Stimulated activated effector memory CD8-positive, alpha-beta T cell treated with anti-CD3 and anti-CD28 coated beads, Interleukin-12 subunit alpha, Interleukin-12 subunit beta, amount 100 ng/mL, for 72 hours (primary cell): ENCODE measurements around the gene DPM1.
"Not testable (repeated sequence)": the region's sequence is repeated elsewhere in the genome, so short reads cannot be mapped to it uniquely, and the experiment has no call there.

ENCODE experiments used
- ATAC-seq: fragments of 150-1000 bp; cut with Tn5 transposase; 2 replicates; pipeline ENCODE4 v1.10.0; 2021
- DNase-seq, 2 donors: peaks; one replicate each; pipeline ENCODE4 v3.0.0; 2021 to 2022; ENCODE audit warnings: low spot score in 2 of 2
- H3K27ac Mint-ChIP-seq: one replicate; pipeline ENCODE4 v1.8.0; 2022; ENCODE audit warnings: mild to moderate bottlenecking, mixed read lengths
- H3K36me3 Mint-ChIP-seq: one replicate; pipeline ENCODE4 v1.8.0; 2022; ENCODE audit warnings: mild to moderate bottlenecking, mixed read lengths
- H3K4me1 Mint-ChIP-seq: one replicate; pipeline ENCODE4 v1.8.0; 2022; ENCODE audit warnings: mixed read lengths
- H3K4me3 Mint-ChIP-seq: one replicate; pipeline ENCODE4 v1.8.0; 2022; ENCODE audit warnings: mild to moderate bottlenecking, mixed read lengths
- H3K9me3 Mint-ChIP-seq: one replicate; pipeline ENCODE4 v1.8.0; 2022; ENCODE audit warnings: mixed read lengths

The DPM1 gene

GRCh38 chr20:50987493-50988210 lies 29.3 kb upstream of the DPM1 start:
- Mint-ChIP-seq H3K9me3 (no peaks in the 10 kb centered on the region), H3K27ac (no peak overlapping the region), H3K36me3 (no peaks in the 10 kb centered on the region), H3K4me3 (no peak overlapping the region), H3K4me1 (no peaks in the 10 kb centered on the region)
- ATAC-seq, result peak; percentile 83
- DNase-seq, result peak; percentile 63 to 81

- Mint-ChIP-seq H3K9me3 (no peaks in the 10 kb centered on the region), H3K27ac (no peak overlapping the region)
Measured at GRCh38 chr20:50983321-50983720, 25.0 kb upstream of the DPM1 start.

GRCh38 chr20:50982363-50982762 lies 24.0 kb upstream of the DPM1 start:
- H3K9me3 Mint-ChIP-seq, result no peaks in the 10 kb centered on the region
- no peaks in the 10 kb centered on the region for H3K36me3 Mint-ChIP-seq
- no peak for ATAC-seq
- H3K4me3 Mint-ChIP-seq, result no peak overlapping the region
- peaks cover 28% of the 10 kb centered on the region for H3K4me1 Mint-ChIP-seq
- H3K27ac Mint-ChIP-seq, result no peak overlapping the region
- no peak for DNase-seq

More at GRCh38 chr20:50983321-50983720, 25.0 kb upstream of the DPM1 start:
- Mint-ChIP-seq H3K36me3 (no peaks in the 10 kb centered on the region), H3K4me1 (peaks cover 26% of the 10 kb centered on the region), H3K4me3 (no peak overlapping the region)
- DNase-seq (no peak), ATAC-seq (no peak)

GRCh38 chr20:50981714-50982048 lies 23.3 kb upstream of the DPM1 start:
- Mint-ChIP-seq H3K4me3 (no peak overlapping the region), H3K27ac (peak overlapping the region; percentile 45), H3K9me3 (no peaks in the 10 kb centered on the region), H3K4me1 (peaks cover 28% of the 10 kb centered on the region), H3K36me3 (no peaks in the 10 kb centered on the region)
- ATAC-seq (no peak), DNase-seq (no peak)

GRCh38 chr20:50980851-50981713 lies 22.8 kb upstream of the DPM1 start:
- ATAC-seq (peak; percentile 28), DNase-seq (peak; percentile 63 to 81)
- peak overlapping the region; percentile 50 for H3K4me3 Mint-ChIP-seq
- H3K27ac Mint-ChIP-seq, result peak overlapping the region; percentile 93
- no peaks in the 10 kb centered on the region for H3K9me3 Mint-ChIP-seq
- H3K36me3 Mint-ChIP-seq, result no peaks in the 10 kb centered on the region
- peaks cover 28% of the 10 kb centered on the region for H3K4me1 Mint-ChIP-seq

- ATAC-seq (peak; percentile 94), DNase-seq (peak in 1 of 2 donors; percentile 60)
- H3K9me3 Mint-ChIP-seq, result no peaks in the 10 kb centered on the region
- H3K4me1 Mint-ChIP-seq, result peaks cover 28% of the 10 kb centered on the region
- peak overlapping the region; percentile 50 for H3K4me3 Mint-ChIP-seq
- no peaks in the 10 kb centered on the region for H3K36me3 Mint-ChIP-seq
- peak overlapping the region; percentile 93 for H3K27ac Mint-ChIP-seq
Measured at GRCh38 chr20:50980071-50980681, 21.8 kb upstream of the DPM1 start.

GRCh38 chr20:50978533-50978932 lies 20.2 kb upstream of the DPM1 start:
- DNase-seq, H3K9me3 Mint-ChIP-seq, H3K4me3 Mint-ChIP-seq, H3K36me3 Mint-ChIP-seq, H3K27ac Mint-ChIP-seq, ATAC-seq: not testable (repeated sequence)
- peaks cover 28% of the 10 kb centered on the region for H3K4me1 Mint-ChIP-seq

- Mint-ChIP-seq H3K27ac (no peak overlapping the region), H3K9me3 (no peaks in the 10 kb centered on the region), H3K4me1 (peaks cover 28% of the 10 kb centered on the region), H3K4me3 (no peak overlapping the region), H3K36me3 (no peaks in the 10 kb centered on the region)
- no peak for DNase-seq
- no peak for ATAC-seq
Measured at GRCh38 chr20:50977066-50978021, 19.0 kb upstream of the DPM1 start.

- Mint-ChIP-seq H3K27ac (no peak overlapping the region), H3K4me1 (peaks cover 27% of the 10 kb centered on the region), H3K4me3 (no peak overlapping the region), H3K36me3 (no peaks in the 10 kb centered on the region), H3K9me3 (no peaks in the 10 kb centered on the region)
- DNase-seq, result no peak
- no peak for ATAC-seq
Measured at GRCh38 chr20:50975701-50976330, 17.5 kb upstream of the DPM1 start.

GRCh38 chr20:50969912-50970311 lies 11.6 kb upstream of the DPM1 start:
- Mint-ChIP-seq H3K36me3 (no peaks in the 10 kb centered on the region), H3K27ac (no peak overlapping the region), H3K4me1 (no peaks in the 10 kb centered on the region), H3K9me3 (no peaks in the 10 kb centered on the region), H3K4me3 (no peak overlapping the region)
- ATAC-seq (no peak), DNase-seq (no peak)

GRCh38 chr20:50969435-50969834 lies 11.1 kb upstream of the DPM1 start:
- H3K4me3 Mint-ChIP-seq, result no peak overlapping the region
- ATAC-seq (no peak), DNase-seq (no peak)
- no peak overlapping the region for H3K27ac Mint-ChIP-seq
- H3K9me3 Mint-ChIP-seq, result no peaks in the 10 kb centered on the region
- H3K4me1 Mint-ChIP-seq, result no peaks in the 10 kb centered on the region
- no peaks in the 10 kb centered on the region for H3K36me3 Mint-ChIP-seq

- no peak for ATAC-seq
- no peak for DNase-seq
- H3K36me3 Mint-ChIP-seq, result no peaks in the 10 kb centered on the region
- no peaks in the 10 kb centered on the region for H3K4me1 Mint-ChIP-seq
- no peak overlapping the region for H3K27ac Mint-ChIP-seq
- no peak overlapping the region for H3K4me3 Mint-ChIP-seq
- H3K9me3 Mint-ChIP-seq, result no peaks in the 10 kb centered on the region
Measured at GRCh38 chr20:50968289-50968688, 10.0 kb upstream of the DPM1 start.

GRCh38 chr20:50967586-50967985 lies 9.3 kb upstream of the DPM1 start:
- Mint-ChIP-seq H3K4me1 (no peaks in the 10 kb centered on the region), H3K4me3 (no peak overlapping the region), H3K27ac (no peak overlapping the region), H3K9me3 (no peaks in the 10 kb centered on the region), H3K36me3 (peaks cover 1% of the 10 kb centered on the region)
- DNase-seq, result no peak
- ATAC-seq, result no peak

GRCh38 chr20:50959543-50960126 lies 1.3 kb upstream of the DPM1 start:
- DNase-seq (no peak), ATAC-seq (no peak)
- peak overlapping the region; percentile 94 for H3K4me3 Mint-ChIP-seq
- H3K36me3 Mint-ChIP-seq, result peaks cover 58% of the 10 kb centered on the region
- no peaks in the 10 kb centered on the region for H3K9me3 Mint-ChIP-seq
- H3K27ac Mint-ChIP-seq, result peak overlapping the region; percentile 100
- H3K4me1 Mint-ChIP-seq, result peaks cover 41% of the 10 kb centered on the region
